HG02798 (cell line): ENCODE measurements around the gene NDUFB10.

Experiments
- ATAC-seq: cut with Tn5 transposase; IDR thresholded peaks from one replicate; pipeline ENCODE4 v1.9.1; 2021; ENCODE audit warnings: mild to moderate bottlenecking; ENCODE audit not compliant: unreplicated experiment, poor library complexity

Gene NDUFB10

DNA sequence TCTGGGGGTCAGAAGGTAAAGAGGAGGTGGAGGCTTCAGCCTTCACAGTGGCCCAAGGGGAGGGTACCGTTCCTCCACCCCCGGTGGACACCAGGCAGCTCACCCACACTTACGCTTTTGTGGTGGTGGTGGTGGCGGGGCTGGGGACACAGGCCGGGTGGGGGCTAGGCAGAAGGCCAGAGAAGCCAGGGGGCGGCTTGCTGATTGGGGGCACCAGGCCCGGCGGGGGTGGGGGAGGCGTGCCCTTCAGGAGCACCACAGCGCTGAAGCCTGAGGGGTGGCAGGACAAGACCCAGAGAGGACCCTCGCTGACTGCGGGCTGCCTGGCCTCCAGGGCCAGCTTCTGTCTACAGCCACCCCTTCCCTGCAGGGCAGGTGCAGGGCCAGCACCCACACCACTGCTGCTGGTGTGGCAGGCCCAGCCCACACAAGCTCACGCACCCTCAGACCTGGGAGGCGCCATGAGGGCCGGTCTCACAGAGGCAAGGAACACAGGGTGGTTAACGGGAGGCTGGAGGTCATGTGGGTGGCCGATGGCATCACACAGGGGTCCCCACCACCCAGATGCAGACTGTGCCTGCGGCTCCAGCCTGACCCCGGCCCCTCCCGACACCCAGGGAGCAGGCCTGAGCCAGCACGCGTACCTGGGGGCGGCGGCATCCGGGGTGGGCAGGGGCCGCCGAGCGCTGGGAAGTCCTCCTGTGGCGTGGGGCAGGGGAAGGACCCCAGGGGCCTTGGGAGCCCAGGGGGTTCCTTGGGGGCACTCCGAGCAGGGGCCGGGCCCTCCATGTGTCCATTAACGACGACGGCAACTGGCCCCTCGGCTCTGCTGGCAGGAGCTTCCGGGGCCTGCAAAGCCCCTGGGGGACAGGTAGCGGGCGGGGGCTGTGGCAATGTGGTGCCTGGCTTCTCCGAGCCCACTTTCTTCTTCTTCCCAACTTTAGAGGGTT lies 39.8 kb downstream of the NDUFB10 start:
- ATAC-seq = no peak

DNA sequence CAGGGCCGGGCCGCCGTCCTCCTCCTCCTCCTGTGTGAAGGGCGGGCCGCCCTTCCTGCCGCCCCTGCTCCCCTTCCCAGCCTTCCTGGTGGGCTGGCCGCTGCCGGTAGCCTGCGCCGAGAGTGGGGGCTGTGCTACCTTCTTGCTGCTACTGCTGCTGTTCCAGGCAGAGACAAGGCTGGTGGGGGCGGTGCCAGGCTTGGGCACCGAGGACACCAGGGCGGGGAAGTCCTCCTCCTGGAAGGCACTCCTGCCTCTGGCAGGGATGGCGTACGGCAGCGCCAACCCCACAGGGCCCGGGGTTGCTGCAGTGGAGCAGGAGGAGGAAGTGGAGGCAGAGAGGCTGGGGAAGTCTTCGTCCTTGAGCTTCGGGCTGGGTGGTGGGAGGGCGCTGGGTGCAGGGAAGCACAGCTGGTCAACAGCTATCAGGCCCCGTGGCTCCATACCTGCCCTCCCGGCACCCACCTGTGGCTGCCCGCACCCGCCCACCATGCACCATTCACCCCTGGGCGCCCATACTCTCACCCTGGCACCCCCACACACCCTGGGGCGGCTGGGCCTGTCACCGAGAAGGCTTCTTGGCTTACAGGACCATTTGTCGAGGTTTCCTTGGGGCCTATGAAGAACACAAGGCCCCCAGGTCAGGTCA lies 40.7 kb downstream of the NDUFB10 start:
- no peak for ATAC-seq

DNA sequence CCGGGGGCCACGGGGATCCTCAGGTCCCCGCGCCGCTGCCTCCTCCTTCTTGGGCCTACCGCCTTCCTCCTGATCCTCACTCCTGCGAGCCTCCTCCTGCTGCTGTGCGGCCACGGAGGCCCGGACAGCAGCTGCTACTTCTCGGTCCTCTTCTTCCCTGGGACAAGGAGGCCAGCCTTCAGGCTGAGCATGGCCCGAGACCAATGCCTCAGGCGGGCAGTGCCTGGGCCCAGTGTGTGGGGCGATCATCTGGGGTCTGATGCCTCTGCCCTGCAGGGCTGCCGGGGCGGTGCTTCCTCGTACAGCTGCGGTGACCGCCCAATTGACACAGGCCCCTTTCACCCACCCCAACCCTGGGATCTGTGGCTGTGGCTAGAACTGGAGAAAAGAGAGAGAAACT lies 41.7 kb downstream of the NDUFB10 start:
- no peak for ATAC-seq

DNA sequence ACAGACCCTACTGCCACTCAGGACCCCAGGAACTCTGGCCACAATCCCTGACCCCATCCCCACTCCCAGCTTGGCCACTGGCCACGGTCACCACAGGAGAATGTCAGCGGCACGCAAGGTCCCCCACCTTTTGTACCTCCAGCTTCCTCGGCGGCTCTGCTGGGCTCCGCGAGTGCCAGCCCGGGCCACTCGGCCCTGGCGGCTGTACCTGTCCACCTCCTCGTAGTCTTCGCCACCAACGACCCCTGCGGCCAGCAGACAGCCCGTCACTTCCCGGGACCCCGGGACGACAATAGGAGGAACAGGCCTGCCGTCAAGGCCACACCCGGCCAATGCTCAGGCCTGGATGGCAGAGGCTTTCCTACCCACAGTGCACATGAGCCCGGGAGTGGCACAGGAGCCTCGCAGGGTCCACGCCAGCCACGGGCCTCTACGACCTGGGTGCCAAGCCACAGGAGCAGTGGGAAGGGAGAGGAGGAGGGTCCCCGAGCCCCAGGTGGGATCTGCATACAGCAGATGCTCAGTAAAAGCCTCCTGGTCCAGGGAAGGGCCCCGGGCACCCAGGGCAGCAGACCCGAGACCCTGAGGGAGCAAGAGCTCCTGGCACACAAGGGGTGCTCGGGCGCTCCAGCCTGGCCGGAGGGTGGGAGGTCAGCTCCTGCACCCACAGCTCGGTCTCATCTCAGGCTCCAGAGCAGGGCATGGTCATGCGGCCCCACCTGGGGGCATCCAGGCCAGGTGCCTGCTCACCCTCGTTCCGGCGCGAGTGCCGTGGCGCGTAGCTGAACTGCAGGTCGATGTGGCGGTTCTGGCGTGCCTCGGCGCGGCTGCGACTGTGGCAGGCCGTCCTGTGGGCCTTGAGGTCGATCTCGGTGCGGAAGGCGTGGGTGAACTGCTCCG lies 42.4 kb downstream of the NDUFB10 start:
- ATAC-seq = no peak

DNA sequence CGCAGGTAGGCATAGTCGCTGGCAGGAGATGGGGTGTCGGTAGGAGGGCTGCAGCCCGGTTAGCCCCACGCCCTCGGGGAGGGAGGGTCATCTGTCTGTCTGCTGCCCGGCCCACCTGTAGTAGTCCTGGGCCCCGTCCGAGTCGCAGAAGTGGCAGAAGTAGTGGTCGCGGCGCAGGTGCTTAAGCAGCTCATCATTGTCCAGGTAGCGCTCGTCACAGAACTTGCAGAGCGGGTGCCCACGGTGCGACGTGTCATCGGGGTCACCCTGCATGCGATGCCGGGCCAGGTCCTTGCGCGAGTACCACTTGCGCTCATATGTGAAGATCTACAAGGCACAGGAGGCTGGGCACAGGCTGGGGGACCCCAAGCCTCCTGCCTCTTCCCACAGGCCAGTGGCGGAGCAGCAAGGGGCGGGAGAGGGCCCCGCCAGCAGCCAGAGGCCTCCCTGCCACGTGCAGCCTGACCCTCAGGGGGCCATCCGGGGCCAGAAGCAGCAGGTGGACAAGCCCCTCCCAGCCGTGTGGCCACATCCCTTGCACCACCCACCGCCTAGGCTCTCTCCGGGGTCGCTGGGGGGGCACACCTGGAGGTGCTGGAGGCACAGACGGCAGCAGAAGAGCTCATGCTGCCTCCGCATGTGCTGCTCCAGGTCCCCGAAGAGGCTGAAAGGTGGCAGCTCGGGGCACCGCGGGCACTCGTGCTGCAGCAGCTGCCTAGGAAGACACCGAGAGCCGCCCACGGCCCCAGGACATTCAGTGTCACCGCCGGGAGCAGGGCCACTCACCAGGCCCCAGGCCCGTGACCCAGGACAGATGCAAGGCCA lies 43.3 kb downstream of the NDUFB10 start:
- ATAC-seq = no peak

DNA sequence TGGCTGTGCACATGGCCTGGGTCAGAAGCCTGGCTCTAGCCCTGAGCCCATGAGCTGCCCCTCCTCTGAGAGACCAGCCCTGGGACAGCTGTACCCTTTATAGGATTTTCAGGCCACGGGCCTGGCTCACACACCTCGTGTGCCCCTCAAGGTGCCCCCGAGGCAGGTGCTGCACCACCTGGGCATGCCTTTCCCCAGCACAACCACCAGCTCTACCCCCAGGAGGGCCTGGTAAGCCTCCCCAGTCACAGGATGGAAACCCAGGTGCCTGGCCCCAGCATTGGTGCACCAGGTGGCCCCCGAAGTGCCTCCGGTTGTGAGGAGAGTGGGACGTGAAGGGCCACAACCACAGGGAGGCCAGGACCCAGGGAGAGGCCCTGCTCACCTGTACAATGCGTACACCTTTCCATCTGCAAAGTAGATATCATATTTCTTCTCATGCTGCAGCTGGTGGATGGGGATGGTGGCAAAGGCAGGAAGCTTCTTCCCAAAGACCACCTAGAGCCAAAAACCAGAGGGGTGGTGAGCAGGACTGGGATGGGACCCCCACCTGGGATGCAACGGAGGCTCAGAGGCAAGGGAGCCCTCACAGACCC lies 44.0 kb downstream of the NDUFB10 start:
- no peak for ATAC-seq

DNA sequence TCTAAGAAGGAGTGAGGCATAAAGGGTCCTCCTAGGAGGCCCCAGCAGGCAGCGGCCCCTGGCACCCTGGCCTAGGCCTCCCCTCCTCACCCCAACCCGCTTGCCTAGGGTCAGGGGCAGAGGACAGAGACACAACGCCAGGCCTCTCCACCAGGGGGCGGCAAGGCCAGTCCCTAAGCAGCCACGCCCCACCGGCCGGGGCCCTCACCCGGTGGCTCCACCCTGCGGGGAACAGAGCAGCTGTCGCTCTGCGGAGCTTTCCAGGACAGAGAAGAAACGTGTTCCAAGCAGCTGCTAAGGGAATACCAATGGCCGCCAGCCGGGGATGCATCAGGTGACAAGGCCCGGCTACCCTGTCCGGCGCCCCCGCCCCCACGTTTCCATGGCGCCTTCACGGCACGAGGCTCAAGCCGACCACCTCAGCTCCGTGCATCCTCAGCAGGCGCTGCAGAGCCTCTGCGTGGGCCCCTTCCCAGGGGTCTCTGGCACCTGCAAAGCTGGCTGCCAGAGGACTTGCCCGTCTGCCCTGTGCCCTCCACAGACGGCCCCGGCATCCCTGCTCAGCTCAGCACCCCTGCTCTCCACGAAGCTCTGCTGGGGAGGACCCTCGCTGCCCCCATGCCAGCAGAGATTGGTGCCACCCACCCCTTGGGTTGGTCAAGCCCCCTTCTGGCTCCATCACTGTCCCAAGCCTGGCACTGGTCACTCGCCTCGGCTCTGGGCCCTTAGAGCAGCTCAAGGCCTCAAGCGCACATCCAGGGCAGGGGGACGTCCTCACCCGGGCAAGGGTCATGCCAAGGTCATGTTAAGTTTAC lies 44.7 kb downstream of the NDUFB10 start:
- ATAC-seq = peak; percentile 72

DNA sequence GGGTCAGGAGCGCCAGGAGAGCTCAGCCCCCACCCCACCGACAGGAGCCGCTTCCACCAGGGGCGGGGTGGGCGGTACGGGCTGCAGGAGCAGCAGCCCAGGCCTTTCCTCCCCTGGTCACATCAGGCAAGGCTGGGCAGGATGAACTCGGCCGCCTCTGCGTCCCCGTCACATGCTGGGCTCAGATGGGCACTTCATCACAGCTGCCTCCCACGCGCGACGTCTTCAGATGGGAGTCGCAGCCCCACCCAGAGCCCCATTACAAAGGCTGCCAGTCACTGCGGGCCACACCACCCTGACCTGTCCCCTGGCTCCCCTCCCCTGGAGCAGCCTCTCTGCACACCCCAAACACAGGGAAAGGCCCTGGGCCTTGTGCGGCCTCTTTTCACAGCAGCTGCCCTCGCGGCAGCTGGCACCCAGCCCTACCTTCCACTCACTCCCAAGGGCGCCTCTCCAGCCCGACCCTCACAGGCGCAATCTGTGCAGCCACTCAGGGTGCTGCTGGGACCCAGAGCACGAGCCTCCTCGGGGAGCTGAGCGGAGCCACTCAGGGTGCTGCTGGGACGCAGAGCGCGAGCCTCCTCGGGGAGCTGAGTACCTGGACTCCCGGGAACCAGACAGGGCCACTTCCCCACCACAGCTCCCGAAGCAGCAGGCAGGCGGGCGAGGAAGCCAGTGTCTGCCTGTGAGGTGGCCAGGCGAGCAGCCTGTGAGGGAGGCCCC lies 45.6 kb downstream of the NDUFB10 start:
- ATAC-seq = no peak

DNA sequence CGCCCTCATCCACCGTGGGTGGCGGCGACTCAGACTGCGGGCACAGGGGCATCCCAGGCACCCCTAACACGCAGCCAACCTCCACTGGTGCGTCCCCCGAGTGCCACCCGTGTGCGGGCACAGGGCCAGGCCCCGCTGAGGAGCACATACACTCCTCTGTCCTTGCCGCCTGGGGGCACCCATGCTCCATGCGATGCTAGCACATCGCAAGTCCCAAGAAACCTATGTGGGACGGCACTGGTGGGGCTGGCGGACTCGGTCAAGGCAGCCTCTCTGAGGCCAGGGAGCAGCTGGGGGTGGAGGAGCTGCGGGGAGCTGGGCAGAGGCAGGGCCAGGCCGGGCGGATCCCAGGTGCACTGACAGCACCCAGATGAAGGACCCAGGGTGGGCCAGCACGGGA lies 46.3 kb downstream of the NDUFB10 start:
- no peak for ATAC-seq

DNA sequence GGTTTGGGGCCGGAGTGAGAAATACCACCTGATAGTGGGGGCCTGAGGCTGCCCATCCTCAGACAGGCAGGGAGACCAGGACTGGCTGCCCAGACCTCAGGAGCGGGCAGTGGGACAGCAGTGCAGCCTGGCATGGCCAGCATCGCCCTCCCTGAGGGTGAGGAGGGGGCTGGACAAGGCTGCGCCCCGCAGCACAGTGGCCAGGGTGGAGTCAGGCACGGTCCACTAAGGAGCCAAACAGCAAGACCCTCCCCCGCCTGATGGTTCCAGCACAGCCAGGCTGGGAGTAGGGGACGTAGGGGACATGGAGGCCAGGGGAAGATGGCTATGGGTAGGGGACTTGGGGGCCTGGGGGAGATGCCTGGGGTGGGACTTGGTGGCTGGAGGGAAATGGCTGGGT lies 47.0 kb downstream of the NDUFB10 start:
- no peak for ATAC-seq

DNA sequence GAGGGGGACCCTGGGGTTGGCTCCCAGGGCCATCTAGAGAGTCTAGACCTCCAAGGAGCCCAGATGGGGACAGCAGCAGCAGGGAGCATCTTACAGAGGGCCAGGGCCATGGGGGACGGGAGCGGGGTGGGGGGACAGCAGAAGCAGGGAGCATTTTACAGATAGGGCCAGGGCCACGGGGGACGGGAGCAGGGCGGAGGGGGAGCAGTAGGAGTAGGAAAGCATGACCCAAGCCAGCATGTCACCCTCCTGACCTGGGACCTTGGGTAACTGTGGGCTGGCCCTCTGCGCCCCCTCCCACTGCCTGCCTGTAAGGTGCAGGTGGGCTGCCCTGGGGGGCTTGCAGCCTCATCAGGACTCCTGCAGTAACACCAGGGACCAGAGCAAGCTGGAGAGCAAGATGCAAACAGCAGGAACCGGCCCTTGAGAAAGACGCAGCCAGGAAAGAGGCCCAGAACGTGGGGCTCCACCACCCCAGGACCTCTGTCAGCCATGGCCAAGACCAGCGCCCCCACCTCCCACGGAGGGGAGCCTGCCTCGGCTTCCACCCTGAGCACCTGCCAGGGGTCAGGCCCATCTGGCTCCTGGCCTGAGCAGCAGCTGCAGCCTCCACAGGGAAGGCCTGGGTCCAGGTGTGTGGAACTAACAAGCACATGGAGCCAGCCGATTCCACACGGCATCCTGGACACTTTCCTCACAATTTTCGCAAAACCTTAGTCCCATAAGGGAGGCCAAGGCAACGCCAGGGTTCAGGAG lies 47.9 kb downstream of the NDUFB10 start:
- no peak for ATAC-seq

DNA sequence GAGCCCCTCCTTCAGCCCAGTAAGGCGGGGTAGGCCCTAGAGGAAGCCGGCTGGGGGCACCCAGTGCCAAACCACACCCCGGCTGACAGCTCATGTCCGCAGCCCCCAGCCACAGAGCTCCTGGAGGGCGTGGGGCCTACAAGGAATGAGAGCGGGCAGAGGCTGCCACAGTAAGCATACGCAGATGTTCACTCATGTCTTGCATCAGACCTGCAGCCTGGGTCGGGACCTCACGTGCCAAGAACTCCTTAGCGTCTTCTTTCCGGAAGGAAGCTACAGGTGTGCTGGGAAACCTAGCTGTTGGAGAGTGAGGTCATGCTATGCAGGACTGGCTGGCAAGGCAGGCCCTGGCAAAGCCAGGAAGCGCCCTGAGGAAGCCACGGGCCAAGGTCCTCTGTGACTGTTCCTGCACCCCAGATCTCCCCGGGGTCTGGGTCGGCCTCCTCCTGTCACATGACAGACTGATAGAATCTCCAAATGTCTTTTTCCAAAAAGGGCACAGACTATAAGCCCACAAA lies 48.7 kb downstream of the NDUFB10 start:
- ATAC-seq = no peak

DNA sequence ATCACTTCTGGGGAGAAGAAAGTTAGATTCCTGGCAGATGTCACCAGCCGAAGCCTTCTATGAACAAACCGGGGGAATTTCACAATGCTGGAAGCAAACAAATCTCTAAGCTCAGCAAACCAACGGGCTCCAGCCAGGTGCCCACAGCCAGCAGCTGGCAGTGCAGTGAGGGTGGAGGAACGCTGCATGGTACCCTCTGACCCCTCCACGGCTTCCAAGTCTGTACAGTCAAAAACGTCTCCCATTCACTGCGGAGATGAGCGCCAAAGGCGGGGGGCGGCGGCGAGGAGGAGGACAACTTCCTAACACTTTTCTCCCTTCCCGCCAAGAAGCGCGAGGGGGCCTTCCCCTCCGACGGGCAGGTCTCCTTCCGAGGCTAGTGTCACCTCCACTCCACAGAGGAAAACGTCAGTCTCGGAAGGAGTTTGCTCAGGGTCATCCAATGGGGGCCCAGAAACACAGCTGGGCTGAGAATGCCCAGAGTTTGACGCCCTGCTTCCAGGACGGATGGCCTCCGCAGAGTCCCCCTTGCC lies 49.4 kb downstream of the NDUFB10 start:
- ATAC-seq = peak; percentile 4

DNA sequence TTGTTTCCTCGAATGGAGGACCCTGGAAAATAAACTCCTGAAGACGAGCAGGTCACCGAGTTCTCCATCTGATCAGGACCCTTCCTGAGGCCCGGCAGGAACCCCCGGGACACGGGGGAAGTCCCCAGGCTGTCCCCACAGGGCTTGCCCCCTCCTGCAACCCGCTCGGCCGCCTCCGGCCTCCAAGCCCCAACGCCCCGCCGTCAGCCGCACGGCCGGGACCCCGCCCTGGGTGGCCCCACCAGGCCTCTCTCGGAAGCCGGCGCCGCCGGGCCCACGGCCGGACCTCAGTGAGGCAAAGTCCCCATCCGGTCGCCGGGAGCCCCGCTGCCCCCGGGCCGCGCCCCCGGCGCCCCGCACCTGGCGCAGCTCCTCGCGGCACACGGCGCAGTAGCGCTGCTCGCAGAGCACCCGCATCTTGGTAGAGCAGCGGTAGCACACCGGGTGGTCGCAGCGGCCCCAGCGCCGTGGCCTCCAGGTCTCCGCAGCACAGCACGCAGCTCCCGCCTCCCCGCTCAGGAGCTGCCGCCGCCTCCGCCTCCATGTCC lies 49.9 kb downstream of the NDUFB10 start:
- peak; percentile 42 for ATAC-seq

DNA sequence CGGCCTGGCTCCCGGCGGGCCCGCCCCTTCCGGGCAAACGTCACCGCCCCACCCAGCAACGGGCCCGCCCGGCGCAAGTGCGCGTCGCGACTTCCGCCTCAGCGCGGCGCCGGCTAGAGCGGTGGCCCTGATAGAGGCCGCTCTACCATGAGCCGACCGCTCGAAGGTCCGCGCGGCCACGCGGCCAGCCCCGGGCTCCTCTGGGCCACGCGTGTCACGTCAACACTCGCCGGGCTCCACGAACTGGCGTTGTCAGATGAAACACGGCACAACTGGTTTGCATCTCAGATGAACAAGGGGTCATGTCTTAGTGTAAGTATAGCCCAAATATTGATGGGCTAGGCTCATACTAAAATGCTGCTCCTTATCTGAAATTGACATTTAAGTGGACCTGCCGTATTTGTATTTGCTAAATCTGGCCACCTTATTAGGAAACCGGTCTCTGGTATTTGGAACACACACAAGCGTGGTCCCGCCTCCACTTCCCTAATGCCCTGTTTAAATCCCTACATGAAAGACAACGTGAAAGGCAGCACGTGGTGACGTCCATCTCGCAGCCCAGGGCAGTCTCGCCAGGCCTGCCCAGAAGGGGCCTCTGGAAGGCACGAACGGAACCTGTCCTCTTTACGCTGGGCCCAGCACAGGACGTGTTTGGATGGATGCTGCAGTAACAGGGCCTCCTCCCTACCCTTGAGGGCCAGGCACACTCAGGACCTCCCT lies 50.6 kb downstream of the NDUFB10 start, which contains the start of gene ZNF598:
Gene ZNF598, minus strand, starts transcription at position 31 of the 720 bp plus-strand sequence.
- ATAC-seq = peak; percentile 89
